ENCODE measurements around the gene KCNN1. TPM values are rescaled to one million over a fixed set of nuclear protein-coding genes. Genes with fewer than 3 reads are reported as not detected.
"Not testable (repeated sequence)": the region's sequence is repeated elsewhere in the genome, so short reads cannot be mapped to it uniquely, and the experiment has no call there.

Gene KCNN1
- total and polyA plus RNA-seq, 8 donors: 0.06 to 2.8 (median 2.1) TPM

DNA sequence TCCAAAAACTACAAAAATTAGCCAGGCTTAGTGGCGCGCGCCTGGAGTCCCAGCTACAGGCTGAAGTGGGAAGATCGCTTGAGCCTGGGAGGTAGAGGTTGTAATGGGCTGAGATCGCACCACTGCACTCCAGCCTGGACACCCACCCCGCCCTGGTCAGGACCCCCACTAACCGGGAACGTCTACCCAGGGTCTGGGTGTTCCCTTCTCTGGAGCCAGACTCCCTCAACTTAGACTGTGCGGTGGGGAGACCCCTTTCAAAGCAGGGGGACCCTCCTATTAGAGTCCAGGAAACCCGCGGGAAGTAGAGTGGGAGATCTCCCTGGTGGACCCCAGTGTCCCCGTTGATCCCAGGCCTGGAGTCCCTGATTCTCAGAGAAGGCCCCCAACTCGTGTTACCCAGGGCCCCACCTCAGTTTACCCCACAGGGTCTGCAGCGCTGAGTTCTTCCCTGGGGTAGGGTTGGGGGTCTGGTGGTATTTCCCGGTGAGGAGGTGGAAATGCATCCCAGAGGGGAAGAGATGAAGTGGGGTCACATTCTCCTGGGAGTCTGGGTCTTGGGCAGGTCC lies 35.0 kb downstream of the KCNN1 start:
- TF ChIP-seq, protein P1, sequence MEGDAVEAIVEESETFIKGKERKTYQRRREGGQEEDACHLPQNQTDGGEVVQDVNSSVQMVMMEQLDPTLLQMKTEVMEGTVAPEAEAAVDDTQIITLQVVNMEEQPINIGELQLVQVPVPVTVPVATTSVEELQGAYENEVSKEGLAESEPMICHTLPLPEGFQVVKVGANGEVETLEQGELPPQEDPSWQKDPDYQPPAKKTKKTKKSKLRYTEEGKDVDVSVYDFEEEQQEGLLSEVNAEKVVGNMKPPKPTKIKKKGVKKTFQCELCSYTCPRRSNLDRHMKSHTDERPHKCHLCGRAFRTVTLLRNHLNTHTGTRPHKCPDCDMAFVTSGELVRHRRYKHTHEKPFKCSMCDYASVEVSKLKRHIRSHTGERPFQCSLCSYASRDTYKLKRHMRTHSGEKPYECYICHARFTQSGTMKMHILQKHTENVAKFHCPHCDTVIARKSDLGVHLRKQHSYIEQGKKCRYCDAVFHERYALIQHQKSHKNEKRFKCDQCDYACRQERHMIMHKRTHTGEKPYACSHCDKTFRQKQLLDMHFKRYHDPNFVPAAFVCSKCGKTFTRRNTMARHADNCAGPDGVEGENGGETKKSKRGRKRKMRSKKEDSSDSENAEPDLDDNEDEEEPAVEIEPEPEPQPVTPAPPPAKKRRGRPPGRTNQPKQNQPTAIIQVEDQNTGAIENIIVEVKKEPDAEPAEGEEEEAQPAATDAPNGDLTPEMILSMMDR (IDR thresholded peaks at IDR 0.05): no peak
- H3K36me3 ChIP-seq: peaks cover 0 to 9% of the 10 kb centered on the region in 2 donors
- peaks cover 0 to 58% of the 10 kb centered on the region in 2 donors for H3K4me1 ChIP-seq
- DNase-seq: no peak
- intact Hi-C loops (cut with DNase I): no loop called here
- peak overlapping the region; percentile 53 to 85 for H3K4me3 ChIP-seq
- no peak for ATAC-seq
- H3K27me3 ChIP-seq: no peaks in the 10 kb centered on the region
- peak overlapping the region; percentile 90 for H3K27ac ChIP-seq
- no peaks in the 10 kb centered on the region for H3K9me3 ChIP-seq

DNA sequence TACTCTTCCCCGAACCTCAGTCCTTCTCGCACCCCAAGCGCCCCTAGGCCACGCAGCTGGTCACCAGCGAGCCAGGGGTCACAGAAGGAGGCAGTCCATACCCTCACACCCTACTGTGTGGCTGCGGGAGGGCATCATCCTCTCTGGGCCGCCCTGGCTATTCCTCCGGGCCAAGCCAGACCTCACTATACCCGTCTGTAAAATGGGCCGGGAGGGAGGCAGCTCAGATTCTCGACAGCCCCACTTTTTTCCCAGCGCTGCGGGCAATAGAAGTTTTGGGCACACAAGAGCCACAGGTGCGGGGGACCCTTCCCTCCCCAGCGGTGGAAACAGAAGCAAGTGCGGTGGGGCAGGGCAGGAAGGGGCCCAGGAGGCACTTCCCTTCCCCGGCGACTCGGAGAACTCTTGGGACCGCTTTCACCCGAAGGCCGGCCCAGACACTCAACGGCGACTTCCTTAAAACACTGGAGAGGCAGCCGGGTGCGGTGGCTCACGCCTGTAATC lies 35.5 kb downstream of the KCNN1 start:
- H3K27me3 ChIP-seq: no peaks in the 10 kb centered on the region
- no peaks in the 10 kb centered on the region for H3K9me3 ChIP-seq
- H3K36me3 ChIP-seq: peaks cover 0 to 9% of the 10 kb centered on the region in 2 donors
- TF ChIP-seq, protein P1 (IDR thresholded peaks at IDR 0.05): no peak
- H3K27ac ChIP-seq: peak overlapping the region; percentile 90
- H3K4me1 ChIP-seq: peaks cover 3 to 63% of the 10 kb centered on the region in 2 donors
- intact Hi-C loops (cut with DNase I): no loop called here
- ATAC-seq (no peak), DNase-seq (peak in 2 of 4 donors; percentile 80 to 93)
- H3K4me3 ChIP-seq: peak overlapping the region; percentile 53 to 85

DNA sequence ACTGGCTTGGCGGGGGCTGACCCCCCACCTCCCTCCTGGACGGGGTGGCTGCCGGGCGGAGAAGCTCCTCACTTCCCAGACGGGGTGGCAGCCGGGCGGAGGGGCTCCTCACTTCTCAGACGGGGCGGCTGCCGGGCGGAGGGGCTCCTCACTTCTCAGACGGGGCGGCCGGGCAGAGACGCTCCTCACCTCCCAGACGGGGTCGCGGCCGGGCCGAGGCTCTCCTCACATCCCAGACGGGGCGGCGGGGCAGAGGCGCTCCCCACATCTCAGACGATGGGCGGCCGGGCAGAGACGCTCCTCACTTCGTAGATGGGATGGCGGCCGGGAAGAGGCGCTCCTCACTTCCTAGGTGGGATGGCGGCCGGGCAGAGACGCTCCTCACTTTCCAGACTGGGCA lies 38.8 kb downstream of the KCNN1 start:
- intact Hi-C loops (cut with DNase I): loop anchor here (2.0 to 5.0 kb wide), 2 partner anchors 52 to 53 kb away; no protein-coding TSS in a partner anchor
- ATAC-seq, H3K27me3 ChIP-seq, DNase-seq, H3K27ac ChIP-seq, H3K4me3 ChIP-seq, H3K9me3 ChIP-seq: not testable (repeated sequence)
- peaks cover 14 to 62% of the 10 kb centered on the region in 2 donors for H3K4me1 ChIP-seq
- peaks cover 0 to 32% of the 10 kb centered on the region in 2 donors for H3K36me3 ChIP-seq

- Histone ChIP-seq H3K9me3 (no peaks in the 10 kb centered on the region), H3K4me1 (peaks cover 14 to 57% of the 10 kb centered on the region in 2 donors), H3K27ac (peak overlapping the region; percentile 74 to 75), H3K36me3 (peaks cover 0 to 48% of the 10 kb centered on the region in 2 donors), H3K4me3 (peak overlapping the region; percentile 31 to 53), H3K27me3 (no peaks in the 10 kb centered on the region)
- intact Hi-C loops (cut with DNase I): loop anchor here (2.0 to 5.0 kb wide), 2 partner anchors 50 to 52 kb away; no protein-coding TSS in a partner anchor
- TF ChIP-seq, protein P1 (IDR thresholded peaks at IDR 0.05): peak; percentile 98 to 100
- DNase-seq (peak; percentile 73 to 96 (median 87)), ATAC-seq (peak; percentile 91)
Observed at GRCh38 chr19:18007044-18007916, 40.4 kb downstream of the KCNN1 start.

GRCh38 chr19:18007917-18008673 lies 41.2 kb downstream of the KCNN1 start, which contains the start of gene ARRDC2:
ARRDC2 (plus strand) TSS chr19:18008170; CDS start chr19:18008311, 141 bp downstream.
- Histone ChIP-seq H3K36me3 (peaks cover 0 to 56% of the 10 kb centered on the region in 2 donors), H3K27ac (peak within 1 kb of the TSS; percentile 74 to 75), H3K27me3 (no peaks in the 10 kb centered on the region), H3K4me3 (peak within 1 kb of the TSS; percentile 31 to 53), H3K4me1 (peaks cover 14 to 51% of the 10 kb centered on the region in 2 donors), H3K9me3 (no peaks in the 10 kb centered on the region)
- DNase-seq: peak; percentile 88 to 96 (median 93)
- intact Hi-C loops (cut with DNase I): loop anchor here (2.0 to 5.0 kb wide), 2 partner anchors 49 to 51 kb away; no protein-coding TSS in a partner anchor
- ATAC-seq: peak; percentile 92
- TF ChIP-seq, protein P1 (IDR thresholded peaks at IDR 0.05): peak in 1 of 2 donors; percentile 12

Data from left lung (tissue), 10 donors.